AG08396 (cell line): ENCODE data around the gene MGAT4C.
A peak's percentile ranks its signal among the peaks of the same experiment; 100 is the strongest.

Experiments
- DNase-seq: peaks from one replicate; pipeline ENCODE4 v3.0.0; 2012; ENCODE audit warnings: low spot score, mixed read lengths

MGAT4C gene

DNA sequence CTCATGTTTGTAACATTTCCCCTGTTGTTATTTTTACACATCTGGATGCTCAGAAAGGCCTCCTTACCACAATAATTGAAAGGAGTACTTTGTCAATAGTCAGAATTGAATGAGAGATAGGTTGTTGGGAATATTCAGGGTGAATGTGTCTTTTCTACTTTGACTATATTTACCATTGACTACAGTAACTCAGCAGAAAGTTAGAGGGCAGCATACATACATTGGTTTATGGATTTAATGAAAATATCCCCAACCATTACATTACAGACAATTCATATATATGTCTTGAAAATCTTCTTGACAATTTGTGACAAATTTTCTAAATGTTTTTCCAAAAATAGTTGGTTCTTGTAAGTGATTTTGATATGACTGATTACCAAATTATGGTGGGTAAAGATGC, 284.4 kb downstream of the MGAT4C start:
- no peak for DNase-seq

DNA sequence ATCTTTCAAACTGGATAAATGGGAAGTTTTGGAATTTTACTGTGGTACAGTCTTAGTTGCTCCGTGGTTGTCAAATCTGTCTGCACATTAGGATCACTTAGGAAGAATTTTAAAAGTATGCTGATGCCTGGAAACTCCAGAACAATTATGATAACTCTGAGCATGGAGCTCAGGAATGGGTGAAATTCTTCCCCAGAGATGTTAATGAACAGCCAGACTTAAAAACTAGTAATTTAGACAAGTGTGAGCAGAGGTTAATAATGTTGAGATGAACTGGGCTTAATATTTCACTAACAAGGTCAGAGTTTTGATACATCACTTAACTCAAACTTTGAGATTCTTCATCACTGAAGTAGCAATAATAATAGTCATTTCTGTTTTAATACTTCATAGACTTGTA, 287.6 kb downstream of the MGAT4C start:
- DNase-seq: no peak

DNA sequence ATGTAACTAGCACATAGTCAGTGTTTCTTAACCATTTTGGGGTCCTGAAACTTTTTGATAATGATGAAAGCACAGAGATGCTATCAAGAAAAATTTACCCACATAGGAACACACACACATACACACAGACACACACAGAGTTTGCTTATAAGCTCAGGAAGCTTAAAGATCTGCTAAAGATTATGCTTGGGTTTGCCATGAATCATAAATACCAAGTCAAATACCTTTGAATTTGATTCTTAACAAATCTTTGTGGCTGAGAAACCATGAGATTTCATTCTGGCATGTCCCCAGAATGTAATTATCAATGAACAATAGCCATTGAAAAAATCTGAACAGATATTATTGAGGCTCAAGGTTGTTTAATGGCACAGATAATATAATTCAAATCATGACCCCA, 292.9 kb downstream of the MGAT4C start:
- no peak for DNase-seq

DNA sequence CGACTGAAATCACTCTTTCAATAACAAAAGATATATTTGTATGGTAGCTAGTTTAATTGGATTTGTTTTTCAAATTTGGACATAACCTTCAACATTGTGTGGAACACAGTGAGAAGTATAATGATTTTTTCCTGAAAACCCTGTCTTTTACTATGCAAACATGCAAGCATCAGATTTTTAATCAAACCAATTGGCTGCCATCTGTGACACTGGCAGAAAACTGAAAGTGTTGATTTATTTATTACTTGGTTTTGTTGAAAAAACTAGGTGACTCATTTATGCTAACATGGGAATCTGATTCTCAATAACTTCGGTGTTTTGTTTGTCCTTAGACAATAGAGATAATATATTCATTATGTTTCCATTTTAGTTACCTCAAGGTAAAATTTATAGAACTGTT, 300.1 kb downstream of the MGAT4C start:
- DNase-seq: no peak

DNA sequence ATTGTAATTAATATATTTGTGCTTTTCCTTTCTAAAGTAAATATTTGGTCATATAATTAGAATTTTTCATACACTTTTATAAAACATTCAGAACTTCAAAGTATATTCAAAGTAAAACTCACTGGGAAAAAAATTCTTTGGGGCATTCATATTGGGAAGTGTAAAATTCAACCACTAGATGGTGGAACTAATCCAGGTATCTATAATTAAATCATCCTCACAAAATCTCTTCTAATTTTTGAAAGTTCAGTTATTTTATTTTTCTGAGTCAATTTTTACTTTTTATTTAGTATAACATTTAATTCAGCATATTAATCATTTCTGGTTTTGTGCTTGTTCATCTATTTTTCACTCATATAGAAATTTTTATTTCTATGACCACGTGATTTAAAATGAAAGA, 301.1 kb downstream of the MGAT4C start:
- no peak for DNase-seq

DNA sequence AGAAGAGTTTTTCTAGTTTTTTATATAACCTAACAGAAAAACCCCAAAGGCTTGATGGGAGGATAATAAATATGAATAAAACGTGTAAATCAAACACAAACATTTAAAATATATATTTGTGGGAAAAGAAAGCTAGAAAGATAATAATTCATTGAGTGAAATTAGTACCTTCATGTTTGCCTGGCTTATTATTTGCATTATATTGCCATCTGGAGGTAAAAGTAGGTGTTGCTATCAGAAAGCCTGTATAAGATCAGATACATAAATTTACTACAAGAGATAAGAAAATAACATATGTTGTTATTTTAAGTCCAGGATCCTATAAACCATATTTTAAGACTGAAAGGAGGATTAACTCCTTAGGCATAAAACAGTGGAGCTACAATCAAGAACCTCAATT, 304.4 kb downstream of the MGAT4C start:
- no peak for DNase-seq

DNA sequence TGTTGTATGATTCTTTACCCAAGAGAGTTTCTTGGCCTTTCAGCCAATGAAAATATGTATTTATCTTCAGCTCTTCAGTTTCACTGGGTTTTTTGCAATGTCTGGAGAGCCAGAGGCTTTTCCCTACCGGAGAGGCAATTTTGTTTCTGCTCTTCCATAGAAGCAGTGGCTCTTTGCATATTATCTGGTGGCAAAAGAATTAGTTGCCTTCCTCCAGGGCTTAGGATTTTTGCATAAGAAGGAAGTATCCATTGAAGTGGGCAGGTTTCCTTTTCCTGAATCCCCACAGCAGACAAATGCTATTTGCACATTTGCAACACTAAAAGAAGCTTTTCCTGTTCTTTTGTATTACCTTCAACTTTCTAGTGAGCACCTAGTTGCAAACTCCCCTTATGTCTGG, 306.9 kb downstream of the MGAT4C start:
- no peak for DNase-seq

DNA sequence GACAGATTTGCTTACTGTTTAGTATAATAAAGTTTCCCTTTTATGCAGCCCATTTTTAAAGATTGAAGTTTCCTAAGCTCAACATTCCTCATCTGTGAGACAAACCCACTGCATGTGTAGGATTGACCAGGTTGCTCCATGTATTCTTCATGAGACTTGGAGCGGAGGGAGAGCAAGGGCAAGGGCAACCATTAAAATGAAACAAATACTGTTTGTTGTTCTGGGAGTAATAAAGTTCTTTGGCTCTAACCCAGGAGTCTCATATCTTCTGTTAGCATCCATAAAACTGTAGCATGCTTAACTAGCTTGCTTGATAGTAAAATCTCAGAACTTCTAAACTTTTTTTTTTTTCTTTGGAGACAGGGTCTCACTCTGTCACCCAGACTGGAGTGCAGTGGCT, 307.9 kb downstream of the MGAT4C start:
- no peak for DNase-seq

DNA sequence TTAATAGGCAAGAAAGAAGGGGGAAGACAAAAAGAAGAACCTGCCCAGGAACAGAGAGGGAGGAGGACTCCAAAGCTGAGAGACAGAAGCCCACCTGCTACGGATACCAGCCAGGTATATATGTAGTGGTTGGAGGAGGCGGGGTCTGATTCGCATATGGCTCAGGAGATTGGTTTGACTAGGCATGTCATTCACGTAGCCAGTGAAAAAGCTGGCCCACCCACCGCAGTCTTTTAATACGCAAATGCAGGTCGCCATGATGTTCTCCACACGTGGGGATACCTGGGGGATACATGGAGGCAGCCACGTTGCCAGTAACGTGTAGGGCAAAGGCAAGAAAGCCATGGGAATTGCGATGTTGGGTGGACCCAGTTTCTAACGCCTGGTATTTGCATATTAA, 308.9 kb downstream of the MGAT4C start:
- DNase-seq: no peak

DNA sequence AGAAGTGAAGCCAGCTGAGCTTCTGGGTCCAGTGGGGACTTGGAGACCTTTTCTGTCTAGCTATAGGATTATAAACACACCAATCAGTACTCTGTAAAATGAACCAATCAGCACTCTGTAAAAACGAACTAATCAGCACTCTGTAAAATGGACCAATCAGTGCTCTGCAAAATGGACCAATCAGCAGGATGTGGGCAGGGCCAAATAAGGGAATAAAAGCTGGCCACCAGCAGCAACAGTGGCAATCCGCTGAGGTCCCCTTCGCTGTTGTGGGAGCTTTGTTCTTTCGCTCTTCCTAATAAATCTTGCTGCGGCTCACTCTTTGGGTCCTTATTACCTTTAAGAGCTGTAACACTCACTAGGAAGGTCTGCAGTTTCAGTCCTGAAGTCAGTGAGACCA, 309.8 kb downstream of the MGAT4C start:
- no peak for DNase-seq

DNA sequence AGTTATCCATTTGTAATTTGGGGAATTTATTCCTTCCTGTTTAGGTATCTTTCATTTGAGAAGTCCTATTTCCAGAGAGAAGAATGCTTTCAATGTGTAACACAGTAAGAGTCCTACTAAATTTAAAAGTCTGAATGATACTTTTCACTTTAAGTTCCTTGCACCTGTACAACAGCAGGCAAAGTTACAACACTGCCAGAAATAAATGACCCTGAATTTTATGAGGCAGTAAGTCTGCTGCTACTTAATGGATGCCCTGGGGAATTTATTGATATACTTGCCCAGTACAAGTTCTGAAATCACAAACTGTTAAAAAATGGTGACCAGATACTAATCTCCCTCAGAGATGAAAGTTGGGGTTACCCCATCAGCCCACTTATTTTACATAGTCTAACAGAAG, 329.0 kb downstream of the MGAT4C start:
- DNase-seq: no peak

DNA sequence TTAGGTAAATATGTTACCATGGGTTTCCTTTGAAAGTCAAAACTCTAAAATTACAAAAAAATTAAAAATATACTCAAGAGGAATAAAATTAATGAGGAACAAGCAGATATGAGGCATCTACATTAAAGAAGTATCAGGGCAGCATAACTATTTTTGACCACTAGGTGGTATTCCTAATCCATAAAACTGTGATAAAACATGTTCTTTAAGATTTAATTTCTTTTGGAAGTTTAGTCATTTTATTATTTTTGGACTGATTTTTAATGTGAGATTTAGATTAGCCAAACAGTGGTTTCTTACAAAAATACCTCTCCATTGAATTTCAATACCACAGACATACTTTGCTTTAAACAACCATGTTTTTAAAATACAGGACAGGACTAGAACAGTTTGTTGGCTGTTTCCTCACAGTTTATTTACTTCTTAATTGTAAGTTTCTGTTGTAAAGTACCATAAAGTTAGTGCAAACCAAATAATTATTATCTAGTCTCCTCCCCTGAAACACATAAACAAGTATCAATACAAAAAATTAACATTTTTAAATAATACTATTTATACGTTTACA, 332.3 kb downstream of the MGAT4C start:
- peak; percentile 4 for DNase-seq

DNA sequence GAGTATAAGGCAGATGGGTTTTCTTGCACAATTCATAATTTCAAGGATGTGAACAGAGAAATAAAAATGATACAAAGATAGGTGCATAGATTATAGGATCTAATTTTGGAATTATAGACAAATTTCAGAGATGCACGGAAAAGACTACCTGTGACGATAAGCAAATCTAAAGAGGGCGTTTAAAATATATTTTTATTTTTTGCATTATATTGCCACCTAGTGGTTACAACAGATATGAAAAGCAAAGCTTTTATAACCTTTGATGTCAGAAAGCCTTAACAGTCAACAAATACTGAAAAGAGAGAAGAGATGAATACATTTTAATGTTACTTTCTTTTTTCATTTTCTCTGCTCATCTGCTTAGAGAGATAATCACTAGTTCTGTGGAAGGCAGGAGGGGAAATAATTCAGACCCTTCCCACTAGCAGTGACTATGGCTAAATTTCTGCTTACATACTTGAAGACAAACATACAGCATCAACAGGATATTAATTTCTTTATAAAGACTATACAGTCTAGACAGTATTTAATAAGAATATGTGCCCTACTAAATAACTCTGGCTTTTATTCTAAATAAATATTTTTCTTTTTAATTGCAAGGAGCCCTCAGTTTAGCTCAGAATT, 335.8 kb downstream of the MGAT4C start:
- peak; percentile 3 for DNase-seq
